ENCODE data around the gene EMSY.

Gene EMSY

DNA sequence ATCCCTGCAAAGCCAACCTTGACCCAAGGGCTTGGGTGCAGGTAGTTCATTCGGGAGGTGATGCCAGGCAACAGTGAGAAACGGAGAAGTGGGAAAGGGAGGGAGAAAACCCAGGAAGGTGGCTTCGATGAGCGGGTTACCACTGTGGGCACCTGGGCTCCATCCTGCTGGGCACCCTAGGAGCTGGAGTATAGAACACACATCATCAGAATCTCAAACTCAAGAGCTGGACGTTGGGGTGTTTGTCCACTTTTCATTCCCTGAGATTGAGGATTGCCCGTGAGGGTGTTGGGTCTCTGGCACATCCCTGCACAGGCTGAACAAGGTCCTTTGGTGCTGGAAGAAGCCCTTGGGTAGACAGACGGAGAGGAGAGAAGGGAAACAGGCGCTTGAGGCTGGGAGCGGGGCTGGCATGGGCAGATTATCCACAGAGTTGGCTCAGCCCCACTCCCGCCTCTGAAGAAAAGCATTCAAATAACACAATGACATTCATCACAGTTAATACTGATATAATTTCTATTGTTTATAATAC is 155.4 kb downstream of the EMSY start:
- DNase-seq: no peak

DNA sequence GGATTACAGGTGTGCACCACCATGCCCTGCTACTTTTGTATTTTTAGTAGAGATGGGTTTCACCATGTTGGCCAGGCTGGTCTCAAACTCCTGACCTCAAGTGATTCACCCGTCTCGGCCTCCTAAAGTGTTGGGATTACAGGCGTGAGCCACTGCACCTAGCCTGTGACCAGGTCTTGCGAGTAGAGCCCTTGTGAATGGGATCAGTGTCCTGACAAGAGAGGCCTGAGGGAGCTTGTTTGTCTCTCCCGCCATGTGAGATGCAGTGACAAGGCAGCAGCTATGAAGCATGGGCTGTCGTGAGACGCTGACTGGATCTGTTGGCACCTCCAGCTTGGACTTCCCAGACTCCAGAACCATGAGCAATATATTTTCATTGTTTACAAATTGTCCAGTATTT is 156.5 kb downstream of the EMSY start:
- no peak for DNase-seq

DNA sequence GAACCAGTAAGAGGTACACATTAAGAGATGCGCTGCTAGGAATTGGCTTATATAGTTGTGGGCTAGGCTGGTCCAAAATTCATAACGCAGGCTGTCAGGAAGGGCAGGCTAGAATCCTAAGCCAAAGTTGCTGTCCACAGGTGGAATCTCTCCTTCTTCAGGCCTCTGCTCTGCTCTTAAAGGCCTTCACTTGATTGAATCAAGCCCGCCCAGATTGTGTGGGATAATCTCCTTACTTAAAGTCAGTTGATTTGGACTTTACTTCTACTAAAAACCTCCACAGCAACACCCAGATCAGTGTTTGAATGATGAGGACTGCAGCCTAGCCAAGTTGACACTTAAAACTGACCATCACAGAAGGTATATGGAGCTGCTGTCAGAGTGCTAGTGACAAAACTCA is 156.9 kb downstream of the EMSY start:
- DNase-seq: no peak

DNA sequence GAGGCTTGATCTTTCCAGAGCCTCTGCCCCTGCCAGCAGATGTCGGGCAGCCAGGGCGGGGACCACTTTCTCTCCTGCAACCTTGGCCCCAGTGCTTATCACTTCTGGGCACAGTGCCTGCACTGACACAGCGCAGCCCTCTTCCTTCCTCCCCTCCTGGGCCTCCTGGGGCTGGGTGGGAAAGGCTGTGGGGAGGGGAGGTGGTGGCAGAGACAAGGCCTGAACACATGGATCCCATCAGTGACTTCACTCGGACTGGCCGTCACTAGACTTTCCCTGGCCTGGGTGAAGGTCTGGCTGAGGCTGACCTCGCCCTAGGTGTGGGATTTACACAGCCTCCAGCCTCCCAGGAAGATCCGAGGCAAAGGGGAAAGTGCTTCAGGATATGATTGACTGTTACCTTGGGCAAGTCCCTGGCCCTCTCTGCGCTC is 157.6 kb downstream of the EMSY start:
- DNase-seq: no peak
